ENCODE measurements around the gene UTS2.
A peak's percentile ranks its signal among the peaks of the same experiment; 100 is the strongest.

Gene UTS2

GRCh38 chr1:7852804-7853683 lies at the start of gene UTS2:
Gene UTS2 (minus strand): TSS chr1:7853065. CDS start chr1:7853003, 62 bp downstream.
- DNase-seq: no peak

- DNase-seq: peak; percentile 16
Observed at GRCh38 chr1:7899741-7900140, 46.9 kb upstream of the UTS2 start.

- DNase-seq: no peak
Observed at GRCh38 chr1:7898962-7899361, 46.1 kb upstream of the UTS2 start.

- DNase-seq: no peak
Observed at GRCh38 chr1:7896994-7897393, 44.1 kb upstream of the UTS2 start.

GRCh38 chr1:7893529-7894180 lies 40.8 kb upstream of the UTS2 start:
- no peak for DNase-seq

GRCh38 chr1:7891804-7892203 lies 38.9 kb upstream of the UTS2 start:
- no peak for DNase-seq

GRCh38 chr1:7890853-7891252 lies 38.0 kb upstream of the UTS2 start:
- DNase-seq: no peak

GRCh38 chr1:7888248-7889081 lies 35.6 kb upstream of the UTS2 start:
- DNase-seq: no peak

- no peak for DNase-seq
Observed at GRCh38 chr1:7886405-7886745, 33.5 kb upstream of the UTS2 start.

GRCh38 chr1:7885513-7886404 lies 32.9 kb upstream of the UTS2 start:
- peak; percentile 22 for DNase-seq

- DNase-seq: no peak
Observed at GRCh38 chr1:7884757-7885156, 31.9 kb upstream of the UTS2 start.

- no peak for DNase-seq
Observed at GRCh38 chr1:7879228-7879627, 26.4 kb upstream of the UTS2 start.

GRCh38 chr1:7878027-7878426 lies 25.2 kb upstream of the UTS2 start:
- DNase-seq: no peak

- DNase-seq: no peak
Observed at GRCh38 chr1:7873801-7874795, 21.2 kb upstream of the UTS2 start.

GRCh38 chr1:7871136-7871535 lies 18.3 kb upstream of the UTS2 start:
- no peak for DNase-seq

GRCh38 chr1:7869136-7869920 lies 16.5 kb upstream of the UTS2 start:
- DNase-seq: no peak

GRCh38 chr1:7868070-7868780 lies 15.4 kb upstream of the UTS2 start:
- peak; percentile 46 for DNase-seq

- no peak for DNase-seq
Observed at GRCh38 chr1:7865978-7866377, 13.1 kb upstream of the UTS2 start.

- DNase-seq: no peak
Observed at GRCh38 chr1:7863756-7864328, 11.0 kb upstream of the UTS2 start.

Measured in hematopoietic multipotent progenitor cell treated with erythropoietin and hydrocortisone succinate and interleukin-3 and kit ligand, for 8 days (in vitro differentiated cells).